Endothelial cell of umbilical vein (primary cell): ENCODE measurements around the gene SNX18. TPM values are rescaled to one million over a fixed set of nuclear protein-coding genes. Genes with fewer than 3 reads are reported as not detected.

Experiments
- BruUV-seq: library from RNA; stranded (reverse); fragments of 400-500 nt; replicated peaks from 2 replicates; lab custom pipeline; 2021; lab: Mats Ljungman, UMichigan
- CTCF ChIA-PET: fragments of 300-600, 350-600 bp; sonication (Branson Sonifier 250); formaldehyde crosslinking; loops from one replicate; lab custom pipeline; 2021; ENCODE audit warnings: antibody characterized with exemption, inconsistent platforms; lab: Charles Lee
- POLR2A ChIA-PET: fragments of 300-600, 350-600 bp; sonication (Branson Sonifier 250); formaldehyde crosslinking; loops from one replicate; lab custom pipeline; 2021; ENCODE audit warnings: antibody characterized with exemption, inconsistent platforms; lab: Charles Lee
- DNase-seq: peaks from one replicate; pipeline ENCODE4 v3.0.0-alpha.2; 2011; ENCODE audit warnings: low read depth, low spot score
- FAIRE-seq: peaks from 2 replicates; lab custom pipeline; 2011; peaks lifted over from hg19 to GRCh38; lab: Jason Lieb, UNC
- H2AFZ ChIP-seq: 2 replicates; pipeline ENCODE4 v1.6.0; 2012; ENCODE audit warnings: low read depth, low read length, control low read depth, inconsistent platforms
- H3K27ac ChIP-seq: 2 replicates; pipeline ENCODE4 v1.5.1; 2011; ENCODE audit warnings: low read depth, mild to moderate bottlenecking, control low read depth, low read length, moderate library complexity; ENCODE audit not compliant: insufficient read depth
- H3K27me3 ChIP-seq, 2 experiments: 2 replicates each; pipeline versions ENCODE4 v1.6.0 to v1.6.1; 2011; ENCODE audit warnings: low read length in 2 of 2, mixed read lengths in 1 of 2; ENCODE audit not compliant: control insufficient read depth in 2 of 2, insufficient read depth in 2 of 2
- H3K36me3 ChIP-seq, 2 experiments: 2 replicates in 1 of 2; 3 replicates in 1 of 2; pipeline ENCODE4 v1.5.1; 2011; ENCODE audit warnings: low read length in 2 of 2, mild to moderate bottlenecking in 1 of 2, moderate library complexity in 1 of 2; ENCODE audit not compliant: control insufficient read depth in 2 of 2, insufficient read depth in 2 of 2; ENCODE audit errors: extremely low read depth in 1 of 2
- H3K4me1 ChIP-seq: 3 replicates; pipeline ENCODE4 v1.5.1; 2011; ENCODE audit warnings: mild to moderate bottlenecking, low read length; ENCODE audit not compliant: control insufficient read depth, insufficient read depth; ENCODE audit errors: extremely low read depth
- H3K4me2 ChIP-seq: 2 replicates; pipeline ENCODE4 v1.6.1; 2011; ENCODE audit warnings: low read length, control low read depth, mixed read lengths; ENCODE audit not compliant: insufficient read depth
- H3K4me3 ChIP-seq, 3 experiments: fragments of 200-600 bp in 1 of 3; sonication (generic), shearing (Covaris generic) in 1 of 3; replicated peaks in 1 of 3; 2 replicates each; pipeline ENCODE4 v1.5.1; 2011 to 2016; ENCODE audit warnings: control low read depth in 3 of 3, low read length in 3 of 3, mild to moderate bottlenecking in 2 of 3, inconsistent platforms in 1 of 3, low read depth in 1 of 3, moderate library complexity in 1 of 3; ENCODE audit not compliant: insufficient read depth in 1 of 3
- H3K79me2 ChIP-seq: 2 replicates; pipeline ENCODE4 v1.6.0; 2012; ENCODE audit warnings: low read length, inconsistent platforms; ENCODE audit not compliant: control insufficient read depth, insufficient read depth
- H3K9ac ChIP-seq: replicated peaks from 2 replicates; pipeline ENCODE3; 2011; ENCODE audit warnings: low read length, control low read depth; ENCODE audit not compliant: insufficient read depth; ENCODE audit errors: extremely low read depth
- H3K9me1 ChIP-seq: replicated peaks from 3 replicates; pipeline ENCODE4 v1.6.0; 2011; ENCODE audit warnings: mild to moderate bottlenecking, low read length; ENCODE audit not compliant: control insufficient read depth, insufficient read depth; ENCODE audit errors: extremely low read depth
- H3K9me3 ChIP-seq: replicated peaks from 2 replicates; pipeline ENCODE4 v1.5.1; 2012; ENCODE audit warnings: low read length, inconsistent platforms; ENCODE audit not compliant: control insufficient read depth, insufficient read depth
- H4K20me1 ChIP-seq: replicated peaks from 2 replicates; pipeline ENCODE3; 2011; ENCODE audit warnings: mild to moderate bottlenecking, low read length; ENCODE audit not compliant: control insufficient read depth, insufficient read depth; ENCODE audit errors: extremely low read depth
- EZH2 ChIP-seq: IDR thresholded peaks from 2 replicates; pipeline ENCODE4 v1.6.1; 2012; ENCODE audit warnings: borderline replicate concordance, low read depth, mild to moderate bottlenecking, moderate library complexity, low read length, inconsistent platforms; ENCODE audit not compliant: severe bottlenecking
- GATA2 ChIP-seq: IDR thresholded peaks from 2 replicates; pipeline ENCODE4 v1.7.0; 2011; ENCODE audit warnings: low read depth, mild to moderate bottlenecking, moderate library complexity, mixed read lengths, low read length; ENCODE audit not compliant: insufficient read length, insufficient read depth
- JUN ChIP-seq: IDR thresholded peaks from 2 replicates; pipeline ENCODE4 v1.6.1; 2011; ENCODE audit warnings: borderline replicate concordance, low read depth; ENCODE audit not compliant: insufficient read length, insufficient read depth
- MYC ChIP-seq: IDR thresholded peaks from one replicate; pipeline ENCODE4 v1.6.1; 2011; ENCODE audit warnings: mild to moderate bottlenecking, low read depth, low read length
- POLR2AphosphoS5 ChIP-seq: IDR thresholded peaks from 2 replicates; pipeline ENCODE4 v1.6.1; 2012; ENCODE audit warnings: low read depth, mild to moderate bottlenecking, control low read depth, low read length, moderate library complexity; ENCODE audit not compliant: insufficient read depth
- dilution Hi-C: fragments of 300-500 bp; cut with MboI; formaldehyde crosslinking; loops from one replicate; pipeline ENCODE4 v1.15.0; 2019; ENCODE audit warnings: low sequenced_read_pairs; ENCODE audit not compliant: extremely low pct_ligation_motif_present
- intact Hi-C: fragments of 100-400 bp; cut with micrococcal nuclease; formaldehyde crosslinking; loops from one replicate; pipeline ENCODE4 v1.10.0; 2022
- polyA plus RNA-seq, 4 experiments: library from polyadenylated mRNA; depleted of rRNA in 3 of 4; stranded (reverse) in 3 of 4; unstranded in 1 of 4; fragments of >200 nt; gene quantifications; 2 replicates each; pipeline versions ENCODE4 v1.2.1 to v1.2.3, GENCODE V29; 2011 to 2012; ENCODE audit warnings: missing spikeins in 1 of 4
- total RNA-seq: library from RNA; stranded (reverse); gene quantifications from 2 replicates; pipeline ENCODE4 v1.2.3, GENCODE V29; 2021
- TF ChIP-seq, protein P1 (sequence below): IDR thresholded peaks from 2 replicates; pipeline ENCODE4 v1.6.1; 2011; ENCODE audit not compliant: insufficient read depth, insufficient read length
- TF ChIP-seq, protein P2 (sequence below), 2 donors: IDR thresholded peaks; 1 replicate in 1 of 2; 2 replicates in 1 of 2; pipeline ENCODE4 v1.5.1; 2011; ENCODE audit warnings: low read length in 2 of 2, mild to moderate bottlenecking in 2 of 2, moderate library complexity in 2 of 2, control low read depth in 1 of 2, inconsistent platforms in 1 of 2, low read depth in 1 of 2; ENCODE audit not compliant: insufficient read depth in 1 of 2; ENCODE audit errors: extremely low read depth in 1 of 2

The SNX18 gene
- total and polyA plus RNA-seq, 2 donors (not counting 3 experiments of a cell fraction or from before 2014, with no cell fraction given), result 11.8 to 25.3 TPM

DNA sequence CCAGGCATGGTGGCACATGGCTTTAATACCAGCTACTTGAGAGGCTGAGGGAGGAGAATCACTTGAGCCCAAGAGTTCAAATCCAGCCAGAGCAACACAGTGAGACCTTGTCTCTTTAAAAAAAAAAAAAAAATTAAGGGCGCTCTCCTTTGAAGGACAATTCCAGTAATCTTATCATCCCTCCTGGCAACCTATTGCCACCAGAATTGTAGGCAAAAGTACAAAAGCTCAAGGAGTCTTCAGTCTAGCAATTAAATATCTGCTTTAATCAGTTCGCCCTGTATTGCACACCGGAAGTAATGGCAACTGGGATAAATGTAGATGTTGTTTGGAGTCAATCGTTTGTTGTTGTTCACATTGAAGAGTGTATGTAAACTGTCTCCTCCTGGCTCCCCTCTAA lies 7.7 kb downstream of the SNX18 start:
- Histone ChIP-seq H3K4me2 (no peak overlapping the region), H3K4me3 (no peak overlapping the region), H2AFZ (no peak overlapping the region), H3K4me1 (peaks cover 58% of the 10 kb centered on the region), H3K27me3 (no peaks in the 10 kb centered on the region), H4K20me1 (no peaks in the 10 kb centered on the region), H3K36me3 (no peaks in the 10 kb centered on the region), H3K9me1 (no peaks in the 10 kb centered on the region), H3K9me3 (no peaks in the 10 kb centered on the region), H3K27ac (no peak overlapping the region), H3K79me2 (peaks cover 87% of the 10 kb centered on the region), H3K9ac (no peak overlapping the region)
- intact Hi-C loops, result loop anchor here (10.0 kb wide), 1 partner anchor 460 kb away; the partner anchor contains the start of gene ESM1
- TF ChIP-seq POLR2AphosphoS5 (no peak), MYC (no peak), EZH2 (no peak), JUN (no peak), GATA2 (no peak)
- TF ChIP-seq, protein P1, sequence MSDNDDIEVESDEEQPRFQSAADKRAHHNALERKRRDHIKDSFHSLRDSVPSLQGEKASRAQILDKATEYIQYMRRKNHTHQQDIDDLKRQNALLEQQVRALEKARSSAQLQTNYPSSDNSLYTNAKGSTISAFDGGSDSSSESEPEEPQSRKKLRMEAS, result no peak
- TF ChIP-seq, protein P2, sequence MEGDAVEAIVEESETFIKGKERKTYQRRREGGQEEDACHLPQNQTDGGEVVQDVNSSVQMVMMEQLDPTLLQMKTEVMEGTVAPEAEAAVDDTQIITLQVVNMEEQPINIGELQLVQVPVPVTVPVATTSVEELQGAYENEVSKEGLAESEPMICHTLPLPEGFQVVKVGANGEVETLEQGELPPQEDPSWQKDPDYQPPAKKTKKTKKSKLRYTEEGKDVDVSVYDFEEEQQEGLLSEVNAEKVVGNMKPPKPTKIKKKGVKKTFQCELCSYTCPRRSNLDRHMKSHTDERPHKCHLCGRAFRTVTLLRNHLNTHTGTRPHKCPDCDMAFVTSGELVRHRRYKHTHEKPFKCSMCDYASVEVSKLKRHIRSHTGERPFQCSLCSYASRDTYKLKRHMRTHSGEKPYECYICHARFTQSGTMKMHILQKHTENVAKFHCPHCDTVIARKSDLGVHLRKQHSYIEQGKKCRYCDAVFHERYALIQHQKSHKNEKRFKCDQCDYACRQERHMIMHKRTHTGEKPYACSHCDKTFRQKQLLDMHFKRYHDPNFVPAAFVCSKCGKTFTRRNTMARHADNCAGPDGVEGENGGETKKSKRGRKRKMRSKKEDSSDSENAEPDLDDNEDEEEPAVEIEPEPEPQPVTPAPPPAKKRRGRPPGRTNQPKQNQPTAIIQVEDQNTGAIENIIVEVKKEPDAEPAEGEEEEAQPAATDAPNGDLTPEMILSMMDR (IDR thresholded peaks at IDR 0.05; ENCODE audit: extremely low read depth in 1 of 2, insufficient read depth in 1 of 2, low read depth in 1 of 2, low read length in 2 of 2), result no peak
- ChIA-PET CTCF (interaction anchor here (0.7 to 4.2 kb wide), 10 partner anchors 12 to 634 kb away, joined by 3 to 24 read pairs (median 4); partner anchors contain the start of gene GPX8), POLR2A (no interaction called here)
- FAIRE-seq, result no peak
- dilution Hi-C loops, result no loop called here
- DNase-seq, result no peak
- no TSS peak for BruUV-seq
